Thyroid gland (tissue), 4 donors: ENCODE data around the gene KRTAP12-2.

Source experiments
- POLR2A ChIP-seq, 2 donors: fragments of 450-650 bp; IDR thresholded peaks; one replicate each; pipeline ENCODE4 v1.6.1; 2017; ENCODE audit warnings: antibody characterized with exemption in 2 of 2, mild to moderate bottlenecking in 2 of 2, moderate library complexity in 1 of 2
- TF ChIP-seq, protein P1 (sequence below), 6 experiments: fragments of 200-600 bp in 3 of 6; fragments of 450-650 bp in 3 of 6; sonication (generic) in 3 of 6; IDR thresholded peaks; one replicate each; pipeline ENCODE4 v1.5.1; 2016 to 2019; ENCODE audit warnings: antibody characterized with exemption in 6 of 6, mild to moderate bottlenecking in 2 of 6, inconsistent platforms in 1 of 6, moderate library complexity in 1 of 6

DNA sequence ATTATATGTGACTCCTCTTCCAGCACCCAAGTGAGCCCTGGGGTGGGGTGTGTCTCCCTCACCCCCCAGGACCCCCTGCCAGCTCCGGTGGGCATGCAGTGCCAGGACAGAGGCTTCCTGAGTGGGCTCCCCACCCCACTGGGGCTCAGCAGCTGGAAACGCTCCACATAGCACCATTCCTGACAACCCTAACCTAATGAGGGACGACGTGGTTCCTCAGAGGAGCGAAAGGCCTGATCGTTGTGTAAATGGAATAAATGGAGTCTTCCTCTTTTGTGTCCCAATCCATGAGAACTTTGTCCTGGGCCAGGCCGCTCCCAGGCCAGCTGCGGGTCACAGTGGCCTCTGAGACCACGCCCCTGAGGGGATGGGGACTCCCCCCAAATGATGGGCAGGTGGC, 46.4 kb upstream of the KRTAP12-2 start:
- TF ChIP-seq, protein P1, sequence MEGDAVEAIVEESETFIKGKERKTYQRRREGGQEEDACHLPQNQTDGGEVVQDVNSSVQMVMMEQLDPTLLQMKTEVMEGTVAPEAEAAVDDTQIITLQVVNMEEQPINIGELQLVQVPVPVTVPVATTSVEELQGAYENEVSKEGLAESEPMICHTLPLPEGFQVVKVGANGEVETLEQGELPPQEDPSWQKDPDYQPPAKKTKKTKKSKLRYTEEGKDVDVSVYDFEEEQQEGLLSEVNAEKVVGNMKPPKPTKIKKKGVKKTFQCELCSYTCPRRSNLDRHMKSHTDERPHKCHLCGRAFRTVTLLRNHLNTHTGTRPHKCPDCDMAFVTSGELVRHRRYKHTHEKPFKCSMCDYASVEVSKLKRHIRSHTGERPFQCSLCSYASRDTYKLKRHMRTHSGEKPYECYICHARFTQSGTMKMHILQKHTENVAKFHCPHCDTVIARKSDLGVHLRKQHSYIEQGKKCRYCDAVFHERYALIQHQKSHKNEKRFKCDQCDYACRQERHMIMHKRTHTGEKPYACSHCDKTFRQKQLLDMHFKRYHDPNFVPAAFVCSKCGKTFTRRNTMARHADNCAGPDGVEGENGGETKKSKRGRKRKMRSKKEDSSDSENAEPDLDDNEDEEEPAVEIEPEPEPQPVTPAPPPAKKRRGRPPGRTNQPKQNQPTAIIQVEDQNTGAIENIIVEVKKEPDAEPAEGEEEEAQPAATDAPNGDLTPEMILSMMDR (IDR thresholded peaks at IDR 0.05) = no peak
- no peak for TF ChIP-seq POLR2A (IDR thresholded peaks at IDR 0.05)
